GM10266 (cell line): ENCODE measurements around the gene MMP21.

Source experiments
- DNase-seq: peaks from one replicate; pipeline ENCODE4 v3.0.0; 2012; ENCODE audit errors: extremely low spot score
- CTCF ChIP-seq: IDR thresholded peaks from 2 replicates; pipeline ENCODE4 v1.5.1; 2012; ENCODE audit warnings: mild to moderate bottlenecking, low read depth; ENCODE audit not compliant: control insufficient read depth, insufficient read depth; ENCODE audit errors: missing control alignments

MMP21 gene

GRCh38 chr10:125742465-125742864 is 33.2 kb downstream of the MMP21 start:
- no peak for DNase-seq
- TF ChIP-seq CTCF: peak; percentile 14

- DNase-seq: no peak
- no peak for TF ChIP-seq CTCF
These were observed 35.5 kb downstream of the MMP21 start for GRCh38 chr10:125739994-125740679.

GRCh38 chr10:125738206-125738605 is 37.4 kb downstream of the MMP21 start:
- TF ChIP-seq CTCF: no peak
- DNase-seq: no peak

- DNase-seq: no peak
- no peak for TF ChIP-seq CTCF
These were observed 40.8 kb downstream of the MMP21 start for GRCh38 chr10:125734823-125735222.

- TF ChIP-seq CTCF: no peak
- no peak for DNase-seq
These were observed 41.5 kb downstream of the MMP21 start for GRCh38 chr10:125734148-125734547.

- TF ChIP-seq CTCF: no peak
- DNase-seq: no peak
These were observed 48.2 kb downstream of the MMP21 start for GRCh38 chr10:125727436-125727835.

- DNase-seq: no peak
- no peak for TF ChIP-seq CTCF
These were observed 48.7 kb downstream of the MMP21 start for GRCh38 chr10:125726914-125727313.
